ENCODE data around the gene EFCAB6.

DNA sequence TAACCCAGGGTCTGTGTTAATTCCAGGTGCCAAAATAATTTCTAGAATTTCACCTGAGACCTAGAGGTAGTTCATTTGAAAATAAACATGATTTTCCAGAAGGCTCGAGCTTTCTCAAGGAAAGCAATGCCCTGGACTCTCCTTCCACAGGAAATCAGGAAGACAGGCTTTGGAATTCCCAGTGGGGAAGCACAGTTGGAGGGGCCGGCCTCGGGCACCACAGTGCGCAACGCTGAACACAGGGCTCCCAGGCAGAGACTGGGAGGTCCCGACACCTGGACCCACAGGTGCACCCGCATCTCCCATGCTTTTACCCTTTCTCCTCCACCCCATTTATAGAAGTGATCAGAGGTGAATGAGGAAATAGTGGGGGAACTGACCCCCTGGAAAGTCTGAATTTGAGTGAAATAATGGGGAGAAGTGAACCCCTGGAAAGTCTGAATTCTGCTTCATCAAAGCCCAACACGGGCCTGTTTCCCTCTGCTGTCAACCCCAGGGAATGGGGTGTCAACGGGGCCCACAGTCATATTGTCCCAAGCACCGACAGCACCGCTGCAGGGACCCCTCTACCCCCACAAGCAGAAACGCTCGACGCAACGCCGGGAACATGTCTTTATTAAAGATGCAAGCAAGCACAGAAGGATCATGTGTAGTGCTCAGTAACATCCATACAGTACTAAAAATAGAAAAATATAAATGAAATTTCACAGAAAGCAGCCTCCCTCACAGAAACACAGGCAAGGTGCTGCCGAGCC lies 12.0 kb upstream of the EFCAB6 start:
- TF ChIP-seq, protein P1, sequence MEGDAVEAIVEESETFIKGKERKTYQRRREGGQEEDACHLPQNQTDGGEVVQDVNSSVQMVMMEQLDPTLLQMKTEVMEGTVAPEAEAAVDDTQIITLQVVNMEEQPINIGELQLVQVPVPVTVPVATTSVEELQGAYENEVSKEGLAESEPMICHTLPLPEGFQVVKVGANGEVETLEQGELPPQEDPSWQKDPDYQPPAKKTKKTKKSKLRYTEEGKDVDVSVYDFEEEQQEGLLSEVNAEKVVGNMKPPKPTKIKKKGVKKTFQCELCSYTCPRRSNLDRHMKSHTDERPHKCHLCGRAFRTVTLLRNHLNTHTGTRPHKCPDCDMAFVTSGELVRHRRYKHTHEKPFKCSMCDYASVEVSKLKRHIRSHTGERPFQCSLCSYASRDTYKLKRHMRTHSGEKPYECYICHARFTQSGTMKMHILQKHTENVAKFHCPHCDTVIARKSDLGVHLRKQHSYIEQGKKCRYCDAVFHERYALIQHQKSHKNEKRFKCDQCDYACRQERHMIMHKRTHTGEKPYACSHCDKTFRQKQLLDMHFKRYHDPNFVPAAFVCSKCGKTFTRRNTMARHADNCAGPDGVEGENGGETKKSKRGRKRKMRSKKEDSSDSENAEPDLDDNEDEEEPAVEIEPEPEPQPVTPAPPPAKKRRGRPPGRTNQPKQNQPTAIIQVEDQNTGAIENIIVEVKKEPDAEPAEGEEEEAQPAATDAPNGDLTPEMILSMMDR (IDR thresholded peaks at IDR 0.05): no peak
- no peak for TF ChIP-seq POLR2AphosphoS5 (IDR thresholded peaks at IDR 0.05)
